ENCODE data around the gene TTLL12.

TTLL12 gene

DNA sequence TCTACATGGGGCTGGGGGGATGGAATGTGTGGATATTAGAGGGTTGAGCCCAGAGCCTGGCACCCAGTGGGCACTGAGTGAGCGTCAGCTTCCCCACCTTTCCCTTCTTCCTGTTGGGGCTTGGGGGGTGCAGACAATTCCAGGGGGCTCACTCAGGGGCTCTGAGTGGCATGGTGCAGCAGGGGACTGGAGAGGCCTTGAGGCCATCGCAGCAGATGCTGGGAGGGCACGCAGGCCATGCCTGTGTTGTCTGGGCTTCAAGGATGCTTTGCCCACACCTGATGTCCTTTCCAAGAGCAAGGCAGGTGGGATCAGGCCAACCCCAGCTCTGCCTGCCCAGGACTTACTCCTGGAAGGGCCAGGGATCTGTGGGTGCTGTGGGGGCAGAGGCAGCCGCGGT lies 11.2 kb upstream of the TTLL12 start:
- no peak for DNase-seq

DNA sequence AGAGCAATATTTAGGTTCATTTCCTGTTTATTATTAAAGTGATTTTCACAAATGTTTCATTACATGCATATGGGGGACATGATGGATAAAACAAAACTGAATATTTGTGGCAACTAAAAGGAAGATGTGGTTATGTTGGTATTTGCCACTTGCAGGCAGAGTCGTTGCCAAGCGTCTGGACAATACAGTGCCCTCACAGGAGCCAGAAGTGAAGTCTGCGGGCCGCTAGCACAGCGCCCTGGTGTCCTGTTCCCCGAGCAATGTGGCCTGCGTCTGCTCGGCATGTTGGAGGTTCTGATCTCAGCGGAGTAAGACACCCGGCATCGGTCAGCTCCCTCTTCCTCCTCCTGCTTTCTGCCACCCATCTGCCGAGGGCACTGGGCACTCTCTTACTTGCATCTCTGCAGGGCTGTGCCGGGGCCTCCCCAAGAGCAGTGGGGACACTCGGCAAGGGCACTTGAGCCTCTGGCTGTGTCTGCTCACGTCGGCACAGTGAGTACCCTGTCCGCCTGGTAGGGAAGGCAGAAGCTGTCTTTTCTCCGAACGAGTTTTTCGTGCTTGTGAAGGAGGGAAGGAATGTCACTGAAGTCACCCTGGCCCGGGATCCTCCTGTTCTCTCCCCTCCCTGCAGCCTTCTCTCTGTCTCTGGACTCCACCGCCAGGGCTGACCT lies 10.5 kb upstream of the TTLL12 start:
- DNase-seq = no peak

DNA sequence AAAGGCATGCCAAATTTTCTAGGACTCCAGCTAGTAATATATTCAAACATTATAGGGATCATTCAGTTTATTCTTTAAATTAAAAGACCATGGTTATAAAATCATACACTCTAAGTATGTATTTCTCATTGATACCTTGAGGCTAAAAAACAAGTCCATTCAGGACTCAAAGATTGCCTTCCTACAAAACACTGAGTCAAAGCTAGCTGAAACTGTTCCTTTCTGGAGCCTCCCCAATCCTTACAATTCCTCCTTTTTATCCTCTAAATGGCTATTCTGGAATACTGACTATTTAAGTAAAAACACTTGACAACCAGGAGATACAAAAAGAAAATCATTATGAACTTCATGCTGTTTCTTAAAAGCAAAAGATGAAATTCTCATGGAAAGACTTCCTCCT lies 4.9 kb upstream of the TTLL12 start:
- no peak for DNase-seq

DNA sequence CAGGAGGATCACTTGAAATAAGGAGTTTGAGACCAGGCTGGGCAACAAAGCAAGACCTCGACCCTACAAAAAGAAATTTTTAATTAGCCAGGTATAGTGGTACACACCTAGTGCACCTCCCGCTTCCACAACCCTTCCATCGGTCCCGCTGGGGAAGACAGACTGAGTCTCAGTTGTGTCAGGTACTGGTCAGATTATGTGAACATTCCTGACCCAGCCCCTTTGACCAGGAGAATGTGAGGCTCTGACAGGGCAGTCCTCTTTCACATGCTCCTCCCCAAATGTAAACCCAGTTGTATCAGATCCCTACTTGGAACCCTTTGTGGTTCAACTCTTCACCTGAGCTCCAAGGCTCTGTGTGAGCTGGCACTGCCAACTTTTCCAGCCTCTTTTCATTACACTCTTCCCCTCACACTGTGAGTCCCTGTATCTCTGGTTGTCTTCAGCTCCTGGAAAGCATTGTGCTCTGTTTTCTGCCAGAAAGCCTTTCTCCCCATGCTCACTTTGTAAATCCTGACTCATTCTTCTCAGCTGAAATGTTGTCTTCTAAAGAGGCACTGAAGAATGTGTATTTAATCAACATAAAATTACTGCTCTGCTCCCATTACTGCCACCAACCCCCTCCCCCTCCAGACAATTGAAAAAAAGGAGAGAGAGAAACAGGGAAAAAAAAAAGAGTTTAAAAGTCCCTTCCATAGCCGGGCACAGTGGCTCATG lies 2.1 kb upstream of the TTLL12 start:
- no peak for DNase-seq

DNA sequence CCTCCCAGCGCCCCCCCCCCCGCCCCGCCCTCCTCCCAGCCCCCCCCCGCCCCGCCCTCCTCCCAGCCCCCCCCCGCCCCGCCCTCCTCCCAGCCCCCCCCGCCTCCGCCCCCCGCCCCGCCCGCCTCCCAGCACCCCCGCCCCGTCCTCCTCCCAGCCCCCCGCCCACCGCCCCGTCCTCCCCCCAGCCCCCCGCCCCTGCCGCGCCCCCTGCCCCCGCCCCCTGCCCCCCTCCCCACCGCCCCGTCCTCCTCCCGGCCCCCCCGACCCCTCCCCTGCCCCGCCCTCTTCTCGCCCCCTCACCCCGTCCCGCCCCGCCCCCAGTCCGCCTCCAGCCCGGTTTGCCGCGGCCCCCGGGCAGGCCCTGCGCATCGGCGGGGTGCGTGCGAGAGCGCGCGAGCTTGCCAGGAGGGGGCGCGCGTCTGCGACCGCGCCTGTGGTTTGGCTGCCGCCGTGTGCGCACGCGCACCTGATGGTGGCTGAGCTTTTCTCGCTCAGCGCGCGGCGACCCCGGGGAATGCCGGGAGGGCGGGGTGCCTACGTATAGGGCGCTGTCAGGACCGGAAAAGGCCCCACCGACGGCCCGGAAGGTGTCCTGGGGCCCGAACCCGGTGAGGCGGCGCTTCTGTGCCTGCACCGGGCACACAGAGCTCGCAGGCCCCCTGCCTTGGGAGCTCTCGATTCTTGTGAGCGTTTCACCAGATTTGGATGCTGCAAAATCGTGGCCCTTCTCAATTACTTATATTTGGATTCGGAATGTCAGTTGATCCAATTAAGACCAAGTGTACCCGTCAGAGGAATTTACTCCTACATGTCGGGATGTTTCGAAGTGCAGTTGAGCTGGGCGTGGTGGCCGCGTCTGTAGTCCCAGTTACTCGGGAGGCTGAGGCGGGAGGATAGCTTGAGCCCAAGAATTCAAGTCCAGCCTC lies 501 bp upstream of the TTLL12 start:
- DNase-seq = peak; percentile 95

DNA sequence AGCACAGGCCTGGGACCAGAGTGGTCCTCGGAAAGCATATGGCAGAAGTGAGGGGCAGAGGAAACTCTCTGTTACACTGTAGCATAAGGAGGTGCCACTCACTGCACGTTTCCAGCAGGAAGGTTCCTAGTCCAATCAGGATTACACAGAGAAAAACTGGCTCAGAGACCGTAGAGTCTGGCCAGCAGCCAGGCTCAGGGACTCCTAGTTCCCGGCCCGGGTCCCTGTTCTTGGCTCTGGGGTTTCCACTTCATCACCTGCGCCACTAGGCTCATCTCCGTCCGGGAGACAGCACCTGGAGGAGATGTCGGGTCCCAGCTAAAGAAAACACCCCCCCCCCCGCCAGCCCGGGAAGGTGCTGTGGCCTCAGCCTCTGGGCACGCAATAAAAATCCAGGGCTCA lies 1.1 kb downstream of the TTLL12 start:
- no peak for DNase-seq

DNA sequence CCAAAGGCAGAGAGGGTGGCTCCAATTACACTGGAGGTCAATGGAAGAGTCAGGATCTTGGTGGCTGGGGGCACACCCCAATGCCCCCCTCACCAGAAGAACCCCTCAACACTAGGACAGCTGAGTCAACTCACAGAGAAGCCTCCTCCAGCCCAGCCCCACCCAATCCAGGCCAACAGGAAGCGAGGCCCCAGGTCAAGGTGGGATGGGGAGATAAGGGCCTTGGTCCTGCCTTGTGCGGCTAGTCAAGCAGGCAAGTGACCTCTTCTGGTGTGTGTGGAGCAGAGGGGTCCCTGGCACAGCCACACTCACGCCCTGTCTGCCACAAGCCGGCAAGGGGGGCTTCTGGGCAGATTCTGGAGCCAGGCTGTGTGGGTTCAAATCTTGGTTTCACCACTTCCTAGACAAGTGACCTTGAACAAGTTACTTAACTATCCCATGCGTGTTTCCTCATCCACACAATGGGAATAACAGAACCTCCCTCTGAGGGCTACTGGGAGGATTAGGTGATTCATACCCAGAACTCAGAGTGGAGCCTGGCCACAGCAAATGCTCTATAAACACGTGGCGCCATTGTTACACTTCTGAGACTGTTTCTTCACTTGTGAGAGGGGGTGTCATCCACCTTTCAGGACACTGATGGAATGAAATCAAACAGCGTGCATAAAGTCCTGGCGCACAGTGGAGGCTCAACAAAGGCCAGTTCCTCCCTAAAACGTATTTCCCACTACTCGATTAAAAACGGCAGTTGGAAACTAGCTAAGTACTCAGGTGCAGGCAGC lies 3.2 kb downstream of the TTLL12 start:
- DNase-seq = no peak

DNA sequence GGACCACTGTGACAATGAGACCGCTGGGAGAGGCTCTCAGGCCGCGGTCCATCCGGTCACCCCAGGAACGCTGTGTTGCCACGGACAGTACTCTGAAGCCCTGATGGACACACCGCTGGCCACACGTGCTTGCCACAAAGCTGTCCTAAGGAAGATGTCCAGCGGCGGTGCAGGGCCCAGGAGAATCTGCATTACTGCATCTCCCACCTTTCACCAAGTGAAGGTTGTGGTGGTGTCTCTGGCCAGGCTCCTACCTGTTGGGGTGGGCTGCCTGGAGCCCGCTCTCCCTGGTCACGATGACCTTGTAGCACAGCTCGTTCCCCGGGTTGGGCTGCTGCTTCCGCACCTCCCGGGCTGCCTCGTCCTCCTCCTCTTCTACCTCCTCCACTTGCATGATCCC lies 4.2 kb downstream of the TTLL12 start:
- DNase-seq = no peak

DNA sequence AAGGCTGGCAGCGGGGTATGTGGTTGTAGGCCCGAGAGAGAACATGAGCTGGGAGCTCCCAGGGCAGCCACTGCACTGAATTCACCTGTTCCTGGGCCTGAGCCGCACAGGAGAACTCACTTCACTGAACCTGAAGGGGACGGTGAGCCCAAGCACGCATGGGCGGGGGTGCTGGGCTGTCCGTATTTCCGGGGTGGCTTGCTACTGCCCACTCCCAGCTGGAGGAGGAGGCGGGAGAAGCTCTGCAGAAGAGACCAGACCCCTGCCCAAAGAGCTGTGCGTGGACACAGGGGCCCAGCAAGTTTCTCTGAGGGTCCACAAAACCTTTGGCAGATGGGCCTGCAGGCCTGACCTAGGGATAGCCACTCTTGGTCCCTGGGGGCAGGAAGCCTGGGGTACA lies 4.8 kb downstream of the TTLL12 start:
- no peak for DNase-seq

DNA sequence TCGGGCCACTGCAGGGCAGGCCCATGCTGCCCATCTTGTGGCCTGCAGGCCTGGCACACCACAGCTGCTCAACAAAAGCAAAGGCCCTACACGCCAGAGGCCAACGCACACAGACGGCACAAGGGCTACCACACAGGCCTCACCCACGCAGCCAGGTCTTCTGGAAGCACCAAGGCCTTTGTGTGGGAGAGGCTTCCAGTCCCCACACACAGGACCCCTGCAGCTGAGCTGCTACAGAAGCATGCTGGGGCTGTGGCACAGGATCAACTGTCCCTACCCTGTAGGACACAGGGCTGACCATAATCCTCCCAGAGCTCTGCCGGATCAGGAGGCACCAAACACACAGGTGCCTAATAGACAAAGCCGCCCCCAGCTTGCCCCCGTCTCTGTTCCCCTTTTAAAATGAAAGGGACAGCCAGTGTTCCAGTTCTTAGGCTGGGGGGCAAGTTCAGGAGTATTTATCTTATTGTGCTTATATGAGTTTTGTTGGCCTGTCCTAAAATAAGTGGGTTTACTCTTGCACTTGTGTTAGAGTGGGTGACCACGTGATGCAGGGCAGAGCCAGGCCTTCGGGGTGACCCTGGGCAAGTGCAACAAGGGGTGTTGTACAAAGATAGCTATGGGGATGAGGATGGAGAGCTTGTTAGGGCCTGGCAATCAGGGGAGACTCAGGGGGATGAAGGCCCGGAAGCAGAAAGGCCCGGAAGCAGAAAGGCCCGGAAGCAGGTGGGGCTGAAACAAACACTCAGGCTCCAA lies 5.4 kb downstream of the TTLL12 start:
- no peak for DNase-seq

DNA sequence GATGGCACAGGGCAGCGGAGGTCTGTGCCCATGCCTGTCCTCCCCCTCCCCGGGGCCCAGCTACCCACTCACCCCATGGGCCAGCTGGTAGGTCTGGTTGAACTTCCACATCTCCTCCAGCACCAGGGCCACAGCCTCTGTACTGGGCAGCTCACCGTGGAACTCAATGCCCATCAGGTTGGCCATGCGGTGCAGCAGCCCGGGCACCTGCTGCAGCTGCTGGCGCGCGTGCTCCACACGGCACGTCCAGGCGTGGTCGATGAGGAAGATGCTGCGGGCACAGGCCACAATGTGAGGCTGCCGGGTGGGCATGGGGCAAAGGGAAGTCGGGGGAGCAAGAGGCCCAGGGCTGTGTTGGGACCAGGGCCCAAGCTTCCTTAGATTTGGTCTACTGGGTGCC lies 6.3 kb downstream of the TTLL12 start:
- DNase-seq = no peak

DNA sequence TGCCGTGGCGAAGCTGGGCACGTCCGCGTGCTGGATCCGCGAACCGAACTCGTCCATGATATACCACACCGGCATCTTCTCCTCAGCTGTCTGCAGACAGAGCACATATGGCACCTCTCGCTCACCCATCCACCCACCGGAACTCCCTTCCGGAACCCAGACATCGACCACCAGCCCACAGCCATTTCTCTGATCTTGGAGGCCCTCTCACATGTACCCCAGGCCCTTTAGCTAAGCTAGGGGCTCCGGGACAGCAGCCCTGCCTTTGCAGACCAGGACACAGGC lies 7.1 kb downstream of the TTLL12 start:
- DNase-seq = no peak

DNA sequence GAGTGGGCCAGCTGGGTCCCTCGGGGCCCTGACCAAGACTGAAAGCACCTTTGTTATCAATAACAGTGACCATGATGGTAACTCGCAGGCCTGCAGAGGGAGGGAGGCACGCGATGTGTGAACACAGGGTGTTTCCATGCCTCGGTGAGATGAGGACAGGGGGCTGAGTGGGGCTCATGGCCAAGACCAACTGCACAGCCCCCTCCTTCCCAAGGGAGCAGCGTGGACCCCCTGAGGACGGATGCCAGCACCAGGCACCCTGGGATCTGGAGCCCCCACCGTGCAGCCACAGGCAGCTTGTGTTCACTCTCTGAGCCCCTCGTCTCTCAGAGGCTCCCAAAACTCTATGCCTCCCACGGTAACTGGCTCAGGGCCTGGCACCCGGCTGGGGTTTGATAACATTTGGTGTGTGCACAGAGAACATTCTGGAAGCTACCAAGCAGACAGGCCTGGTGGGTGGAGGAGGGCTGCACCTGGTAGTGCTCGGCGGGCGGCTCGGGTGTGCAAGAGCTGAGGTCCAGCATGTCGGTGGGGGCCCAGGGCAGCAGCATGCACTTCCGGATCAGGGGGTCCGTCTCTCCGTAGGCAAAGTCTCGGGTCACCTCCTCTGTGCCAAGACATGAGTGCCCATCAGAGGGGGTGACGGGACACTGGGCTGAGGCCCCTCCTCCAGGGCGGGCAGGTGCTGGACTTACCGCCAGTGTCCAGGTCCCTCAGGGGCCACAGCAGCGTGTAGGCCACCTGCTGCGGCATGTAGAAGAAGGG lies 7.6 kb downstream of the TTLL12 start:
- DNase-seq = no peak

DNA sequence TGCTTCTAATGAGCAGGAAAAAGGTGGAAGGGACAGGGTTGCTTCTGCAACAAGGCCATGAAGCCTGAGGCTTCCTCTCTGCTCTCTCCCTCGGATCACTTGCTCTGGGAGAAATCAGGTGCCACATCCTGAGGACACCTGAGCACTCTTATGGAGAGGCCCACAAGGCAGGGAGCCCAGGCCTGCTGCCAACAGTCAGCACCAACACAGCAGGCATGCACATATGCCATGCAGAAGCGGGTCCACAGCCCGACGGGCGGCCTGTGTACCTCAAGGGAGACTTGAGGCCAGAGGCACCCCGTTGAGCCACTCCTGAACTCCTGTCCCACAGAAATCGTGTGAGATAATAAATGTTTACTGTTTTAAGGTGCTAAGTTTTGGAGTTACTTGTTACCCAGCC lies 9.5 kb downstream of the TTLL12 start:
- DNase-seq = no peak

DNA sequence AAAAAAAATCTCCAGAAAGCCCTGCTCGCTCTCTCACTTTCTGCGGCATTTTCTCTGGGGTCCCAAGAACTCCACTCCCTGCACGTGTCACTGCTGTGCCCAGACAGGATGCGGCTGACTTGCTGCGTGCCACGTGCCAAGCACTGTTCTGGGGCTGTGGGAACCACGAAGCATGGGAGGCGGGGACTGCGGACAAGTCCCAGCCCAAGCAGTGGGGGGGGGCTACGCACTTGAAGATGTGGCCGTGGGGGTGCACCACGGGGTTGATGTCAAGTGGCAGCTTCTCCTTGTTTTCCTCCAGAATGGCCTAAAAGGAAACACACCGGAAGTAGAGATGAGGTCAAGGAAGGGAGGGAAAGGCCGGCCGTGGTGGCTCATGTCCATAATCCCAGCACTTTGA lies 10.8 kb downstream of the TTLL12 start:
- DNase-seq = no peak

DNA sequence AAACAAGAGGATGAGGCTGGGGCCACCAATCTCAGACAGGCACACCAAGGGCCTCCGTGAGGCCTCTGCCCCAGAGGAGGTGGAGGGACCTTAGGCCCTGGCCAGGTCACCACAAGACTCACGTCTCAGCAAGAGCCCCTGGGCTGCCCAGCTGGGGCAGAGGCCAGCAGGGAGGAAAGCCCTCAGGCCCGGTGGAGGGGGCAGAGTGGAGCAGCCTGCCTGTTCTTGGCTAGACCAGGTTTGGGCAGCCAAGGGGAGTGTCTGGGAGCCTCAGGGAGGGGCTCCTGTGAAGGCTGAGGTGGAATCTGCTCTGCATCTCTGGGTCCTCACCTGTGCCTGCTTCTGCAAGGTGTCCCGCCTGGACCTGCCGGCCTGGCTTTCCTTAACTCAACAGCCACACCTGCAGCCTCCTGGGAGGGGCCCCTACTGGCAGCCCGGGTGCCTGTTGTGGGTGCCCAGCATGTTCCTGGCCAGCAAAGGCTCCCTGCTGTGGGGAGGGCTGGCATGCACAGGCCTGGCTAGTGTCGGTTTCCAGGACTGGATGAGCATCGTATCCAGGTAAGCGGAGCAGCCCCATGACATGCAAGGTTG lies 11.9 kb downstream of the TTLL12 start:
- DNase-seq = no peak

DNA sequence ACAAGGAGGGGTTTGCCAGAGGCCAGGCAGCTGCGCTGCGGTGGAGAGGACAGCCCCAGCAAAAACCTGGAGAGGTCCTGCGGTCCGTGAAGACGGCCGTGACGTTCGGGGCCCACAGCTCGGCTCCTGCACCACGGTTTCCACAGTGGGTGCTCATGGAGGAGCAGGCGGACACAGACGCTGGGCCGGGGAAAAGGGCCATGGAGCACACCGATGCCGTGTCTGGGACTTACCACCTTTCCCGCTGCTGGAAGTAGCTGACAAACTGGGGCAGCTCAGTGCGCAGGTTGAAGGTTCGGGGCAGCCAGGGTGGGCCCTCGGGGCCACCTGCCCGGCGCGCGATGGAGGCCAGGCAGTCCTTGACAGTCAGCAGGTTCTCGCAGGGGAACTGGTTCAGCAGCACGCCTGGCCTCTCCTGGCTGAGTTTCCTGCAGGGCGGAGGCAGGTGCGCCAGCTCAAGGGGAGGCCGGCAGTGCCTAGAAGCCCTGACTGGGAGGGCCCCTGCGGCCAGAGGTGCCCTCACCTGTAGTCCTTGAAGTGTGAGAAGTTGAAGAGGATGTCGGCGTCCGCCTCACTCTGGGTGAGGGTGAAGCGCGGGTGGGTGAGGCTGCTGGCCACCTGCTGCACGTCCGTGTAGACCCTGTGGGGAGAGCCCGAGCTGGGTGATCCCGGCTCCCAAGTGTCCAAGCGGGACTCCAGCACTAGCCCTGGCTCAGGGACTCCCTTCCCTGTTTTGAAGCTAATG lies 12.8 kb downstream of the TTLL12 start:
- DNase-seq = no peak

DNA sequence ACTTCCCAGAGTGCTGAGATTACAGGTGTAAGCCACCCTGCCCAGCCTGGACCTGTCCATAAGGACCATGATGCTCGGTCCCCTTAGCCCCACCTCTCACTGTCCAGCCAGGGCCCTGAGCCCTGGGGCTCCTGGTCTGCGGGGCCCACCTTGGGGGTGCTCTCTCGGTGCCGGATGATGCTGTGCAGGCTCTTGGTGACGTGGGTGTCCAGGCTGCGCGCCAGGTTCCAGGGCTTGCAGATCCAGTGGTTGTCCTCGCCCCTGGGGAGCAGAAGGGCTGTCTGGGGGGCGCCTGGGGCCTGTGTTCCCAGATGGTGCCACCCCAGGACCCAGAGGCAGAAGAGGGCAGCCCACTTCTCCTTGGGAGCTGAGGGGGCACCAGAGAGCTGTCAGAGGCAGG lies 13.4 kb downstream of the TTLL12 start:
- DNase-seq = no peak

DNA sequence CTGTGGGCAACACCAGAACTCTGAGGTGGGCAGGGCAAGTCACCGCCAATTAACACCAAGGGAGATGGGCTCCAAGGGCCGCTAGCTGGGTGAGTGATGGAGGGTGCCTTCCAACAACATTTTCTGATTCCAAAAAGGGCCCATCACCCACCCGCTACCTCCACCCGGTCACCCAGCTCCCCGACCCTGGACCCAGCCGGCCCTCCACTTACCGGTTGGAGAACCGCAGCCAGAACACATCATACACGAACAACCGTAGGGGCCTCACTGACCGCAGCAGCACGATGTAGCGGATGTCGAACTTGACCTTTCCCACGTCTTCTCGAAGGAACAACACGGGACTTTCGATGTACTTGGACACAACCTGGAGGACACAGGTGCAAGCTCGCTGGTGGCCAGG lies 14.7 kb downstream of the TTLL12 start:
- no peak for DNase-seq

DNA sequence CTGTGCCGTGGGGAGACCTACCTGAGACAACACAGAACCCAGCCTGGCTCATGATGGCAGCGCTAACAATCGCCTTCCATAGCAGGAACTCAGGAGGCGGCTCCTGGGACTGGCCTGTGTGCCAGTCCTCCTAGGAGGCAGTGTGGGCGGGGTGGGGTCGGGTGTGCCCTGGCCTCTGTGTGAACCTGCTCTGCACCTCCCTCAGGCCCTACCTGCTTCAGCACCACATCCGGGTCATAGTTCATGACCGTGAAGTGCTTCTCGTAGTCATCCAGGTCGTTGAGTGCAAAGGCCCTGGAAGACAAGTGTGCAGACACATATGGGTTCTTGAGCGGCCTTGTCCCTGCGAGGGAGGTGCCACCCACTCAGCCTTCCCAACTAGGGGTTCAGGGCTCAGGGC lies 15.3 kb downstream of the TTLL12 start:
- no peak for DNase-seq

All from activated CD4-positive, alpha-beta T cell treated with anti-CD3 and anti-CD28 coated beads, Interleukin-2, amount 50 U/mL, for 1 hour (primary cell).